HG02588 (cell line): ENCODE measurements around the gene DNASE1L3.

ENCODE experiments used
- ATAC-seq: cut with Tn5 transposase; IDR thresholded peaks from one replicate; pipeline ENCODE4 v1.9.1; 2021; ENCODE audit warnings: mild to moderate bottlenecking, moderate library complexity; ENCODE audit not compliant: unreplicated experiment

Gene DNASE1L3

DNA sequence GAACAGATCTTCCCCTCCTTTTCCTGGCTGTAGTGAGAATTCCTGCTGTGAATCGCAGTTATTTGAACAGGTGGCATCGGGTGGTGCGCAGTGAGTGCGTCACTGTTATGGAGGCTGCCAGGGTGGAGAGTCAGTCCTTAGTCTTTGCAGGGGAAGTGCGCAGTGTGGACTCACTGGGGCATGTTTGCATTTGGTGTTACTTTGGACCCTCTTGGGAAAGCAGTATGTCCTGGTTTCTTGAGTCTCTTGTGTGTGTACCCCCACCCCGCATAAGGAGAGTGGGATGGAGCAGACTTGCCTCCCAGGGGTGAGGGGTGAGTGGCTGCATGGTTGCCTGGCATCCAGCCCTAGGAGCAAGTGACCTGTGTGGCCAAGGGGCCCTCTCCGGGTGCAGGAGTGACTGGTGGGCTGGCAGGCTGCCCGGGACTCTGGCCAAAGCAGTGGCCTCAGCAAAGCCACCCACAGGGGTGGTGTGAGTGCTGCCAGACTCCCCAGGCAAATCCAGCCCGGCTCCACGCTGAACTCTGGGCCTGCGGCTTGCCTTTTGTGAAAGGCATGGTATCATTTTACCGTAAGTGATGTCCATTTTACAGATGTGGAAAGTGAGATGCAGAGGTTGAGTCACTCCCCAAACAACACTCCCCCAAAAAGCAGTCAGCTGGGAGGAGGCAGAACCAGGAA, 46.4 kb downstream of the DNASE1L3 start:
- no peak for ATAC-seq

DNA sequence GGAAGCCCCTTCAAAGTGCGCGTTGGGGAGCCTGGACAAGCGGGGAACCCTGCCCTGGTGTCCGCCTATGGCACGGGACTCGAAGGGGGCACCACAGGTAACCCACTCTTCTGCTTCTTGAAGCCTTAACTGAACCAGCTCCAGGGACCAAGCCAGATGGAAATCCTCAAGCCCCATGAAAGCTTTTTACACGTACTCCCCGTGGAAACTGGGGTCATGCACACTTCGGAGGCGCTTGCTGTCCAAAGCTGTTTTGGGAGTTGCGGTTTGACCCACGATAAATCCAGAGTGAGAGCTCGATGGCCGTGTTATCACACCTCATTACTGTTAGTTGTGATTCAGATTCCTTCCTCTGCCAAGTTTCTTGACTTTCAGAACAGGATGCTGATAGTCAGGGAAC, 47.5 kb downstream of the DNASE1L3 start:
- no peak for ATAC-seq

DNA sequence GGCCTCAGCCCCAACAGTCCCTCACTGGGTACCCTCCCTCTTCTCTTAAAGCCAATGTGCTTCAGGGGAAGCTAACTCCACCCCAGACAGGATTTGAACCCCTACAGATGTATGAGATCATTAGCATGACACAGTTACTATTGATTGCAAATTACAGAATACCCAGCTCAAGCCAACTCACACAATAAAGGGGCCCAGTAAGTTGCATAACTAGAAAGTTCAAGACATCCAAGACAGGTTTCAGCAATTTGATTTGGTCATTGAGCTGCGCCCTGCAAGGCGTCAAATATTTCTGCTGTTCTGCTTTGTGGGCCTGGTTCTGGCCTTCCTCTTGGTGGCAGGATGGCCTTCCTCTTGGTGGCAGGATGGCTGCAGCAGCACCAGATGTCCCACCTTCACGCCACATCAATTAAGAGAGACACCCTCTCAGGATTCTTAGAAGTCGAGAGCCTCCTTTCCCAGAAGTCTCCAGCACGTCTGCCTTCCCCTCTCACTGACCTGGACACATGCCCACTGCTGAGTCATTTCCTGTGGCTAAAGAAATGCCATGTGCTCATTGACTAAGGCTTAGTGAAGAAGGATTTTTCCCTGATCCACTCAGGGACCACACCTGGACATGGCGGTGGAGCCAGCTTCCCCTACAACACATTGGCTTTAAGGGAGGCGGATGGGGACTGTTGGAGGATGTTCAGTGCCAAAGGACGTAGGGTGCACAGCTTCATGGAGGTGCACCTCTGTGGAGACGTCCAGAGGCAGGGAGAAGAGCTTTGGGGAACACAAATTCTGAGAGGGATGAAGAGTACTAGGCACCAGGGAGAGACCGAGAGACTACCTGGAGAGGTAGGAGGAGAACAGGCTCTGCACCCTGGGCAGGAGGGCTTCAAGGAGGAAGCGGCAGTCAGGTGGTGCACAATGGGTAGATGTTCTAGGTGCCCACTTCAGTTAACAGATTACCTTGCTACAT, 49.1 kb downstream of the DNASE1L3 start:
- no peak for ATAC-seq

- no peak for ATAC-seq
Measured at GRCh38 chr3:58160399-58160798, 50.4 kb downstream of the DNASE1L3 start.

- ATAC-seq: no peak
Measured at GRCh38 chr3:58158442-58159153, 52.2 kb downstream of the DNASE1L3 start.

GRCh38 chr3:58157700-58158099, 53.1 kb downstream of the DNASE1L3 start:
- no peak for ATAC-seq

GRCh38 chr3:58155838-58156237, 54.9 kb downstream of the DNASE1L3 start:
- no peak for ATAC-seq

GRCh38 chr3:58154626-58155449, 55.9 kb downstream of the DNASE1L3 start:
- no peak for ATAC-seq

GRCh38 chr3:58153371-58153770, 57.4 kb downstream of the DNASE1L3 start:
- no peak for ATAC-seq

- ATAC-seq: no peak
Measured at GRCh38 chr3:58152225-58153015, 58.4 kb downstream of the DNASE1L3 start.

GRCh38 chr3:58151637-58152036, 59.1 kb downstream of the DNASE1L3 start:
- no peak for ATAC-seq

DNA sequence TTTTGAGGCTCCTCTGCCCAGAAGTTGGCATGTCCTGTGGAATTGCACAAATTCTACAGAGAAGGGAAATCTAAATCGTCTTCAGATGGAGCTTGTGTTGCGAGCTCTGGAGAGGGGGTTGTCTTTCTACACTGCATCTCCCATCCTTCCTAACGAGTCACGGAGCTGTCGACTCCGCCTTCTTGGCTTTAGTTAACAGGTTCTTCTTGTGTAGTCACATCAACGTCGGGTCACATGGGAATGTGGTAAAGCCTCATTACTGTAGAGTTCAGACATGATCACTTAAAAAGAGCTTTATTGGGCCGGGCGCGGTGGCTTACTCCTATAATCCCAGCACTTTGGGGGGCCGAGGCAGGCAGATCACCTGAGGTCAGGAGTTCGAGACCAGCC, 60.0 kb downstream of the DNASE1L3 start:
- ATAC-seq: no peak

- no peak for ATAC-seq
Measured at GRCh38 chr3:58150130-58150809, 60.5 kb downstream of the DNASE1L3 start.

GRCh38 chr3:58148049-58148448, 62.7 kb downstream of the DNASE1L3 start:
- no peak for ATAC-seq

- ATAC-seq: no peak
Measured at GRCh38 chr3:58144478-58145325, 66.1 kb downstream of the DNASE1L3 start.

DNA sequence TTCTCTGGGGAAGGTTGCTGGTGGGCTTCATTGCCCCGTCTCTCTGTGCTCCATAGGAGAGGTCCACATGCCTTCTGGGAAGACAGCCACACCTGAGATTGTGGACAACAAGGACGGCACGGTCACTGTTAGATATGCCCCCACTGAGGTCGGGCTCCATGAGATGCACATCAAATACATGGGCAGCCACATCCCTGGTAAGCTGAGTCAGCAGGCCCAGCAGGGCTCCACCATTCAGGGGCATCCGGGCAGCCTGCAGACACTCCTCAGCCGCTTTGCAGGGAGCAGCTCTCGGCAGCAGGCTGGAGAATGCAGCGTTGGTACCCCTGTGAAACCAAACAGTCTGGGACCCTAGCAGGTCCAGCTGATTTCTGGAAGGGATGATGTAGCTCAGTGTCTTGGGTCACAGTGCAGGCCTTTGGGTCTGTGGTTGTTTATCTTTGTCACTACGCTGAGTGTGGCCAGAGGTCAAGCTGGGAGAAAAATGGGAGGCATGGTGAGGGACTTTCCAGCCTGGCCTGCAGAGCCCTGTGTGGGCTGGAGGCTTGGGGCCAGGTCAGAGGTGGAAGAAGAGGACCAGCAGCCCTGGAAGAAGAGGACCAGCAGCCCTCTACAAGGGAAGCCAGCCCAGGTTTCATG, 67.2 kb downstream of the DNASE1L3 start:
- no peak for ATAC-seq
